DMS53 (cell line): ENCODE data around the gene DPP6.
A peak's percentile ranks its signal among the peaks of the same experiment; 100 is the strongest.

Experiments
- DNase-seq: peaks from one replicate; lab custom pipeline; 2025; lab: John Stamatoyannopoulos, UW

The DPP6 gene

GRCh38 chr7:154598396-154598795 lies 546.2 kb downstream of the DPP6 start:
- DNase-seq, result no peak

- DNase-seq, result no peak
These were observed 546.7 kb downstream of the DPP6 start for GRCh38 chr7:154598864-154599263.

DNA sequence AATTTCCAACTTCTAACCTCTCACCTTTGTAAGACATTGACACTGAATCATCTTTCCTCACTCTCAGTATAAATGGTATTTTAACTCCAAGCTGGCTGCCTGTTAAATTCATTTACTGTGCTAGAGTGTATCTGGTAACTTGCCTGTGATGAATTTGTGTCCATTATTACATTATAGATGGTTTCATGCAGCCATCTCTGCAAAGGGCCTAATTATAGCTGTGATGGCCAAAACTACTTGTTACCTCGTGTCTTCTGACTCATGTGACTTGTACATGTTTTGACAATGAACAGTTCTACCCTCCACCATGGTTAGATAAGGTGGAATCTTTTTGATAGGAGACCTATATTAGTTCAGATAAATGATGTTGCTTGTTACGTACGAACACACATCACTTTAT lies 558.7 kb downstream of the DPP6 start:
- no peak for DNase-seq

- no peak for DNase-seq
These were observed 561.6 kb downstream of the DPP6 start for GRCh38 chr7:154613811-154614210.

- no peak for DNase-seq
These were observed 568.0 kb downstream of the DPP6 start for GRCh38 chr7:154620141-154620755.

GRCh38 chr7:154623399-154623798 lies 571.2 kb downstream of the DPP6 start:
- no peak for DNase-seq

- no peak for DNase-seq
These were observed 575.6 kb downstream of the DPP6 start for GRCh38 chr7:154627646-154628290.

- DNase-seq, result no peak
These were observed 576.4 kb downstream of the DPP6 start for GRCh38 chr7:154628556-154628955.

DNA sequence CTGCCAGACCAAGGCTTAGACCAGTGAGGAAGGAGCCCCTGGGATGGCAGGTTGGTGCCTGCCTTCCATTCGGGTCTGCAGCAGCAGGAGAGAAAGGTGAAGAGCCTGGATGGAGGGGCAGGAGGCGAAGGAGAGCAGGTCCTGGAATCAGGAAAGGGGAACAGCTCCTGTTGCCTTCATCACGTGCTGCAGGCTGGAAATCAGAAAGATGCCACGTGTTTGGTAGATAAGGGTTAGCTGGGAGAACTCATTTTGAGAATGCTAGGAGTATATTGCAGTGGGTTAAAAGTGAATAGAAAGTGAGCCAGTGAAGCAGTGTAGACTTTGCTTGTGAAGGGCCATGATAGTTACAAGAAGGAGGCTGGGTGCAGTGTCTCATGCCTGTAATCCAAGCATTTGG lies 579.0 kb downstream of the DPP6 start:
- no peak for DNase-seq

- DNase-seq, result no peak
These were observed 581.4 kb downstream of the DPP6 start for GRCh38 chr7:154633641-154634040.

- DNase-seq, result no peak
These were observed 586.1 kb downstream of the DPP6 start for GRCh38 chr7:154638286-154638685.

- DNase-seq, result peak; percentile 41
These were observed 588.2 kb downstream of the DPP6 start for GRCh38 chr7:154640266-154640865.

- no peak for DNase-seq
These were observed 588.7 kb downstream of the DPP6 start for GRCh38 chr7:154640917-154641316.

- no peak for DNase-seq
These were observed 592.2 kb downstream of the DPP6 start for GRCh38 chr7:154644366-154644765.

GRCh38 chr7:154646126-154647013 lies 594.2 kb downstream of the DPP6 start:
- no peak for DNase-seq

DNA sequence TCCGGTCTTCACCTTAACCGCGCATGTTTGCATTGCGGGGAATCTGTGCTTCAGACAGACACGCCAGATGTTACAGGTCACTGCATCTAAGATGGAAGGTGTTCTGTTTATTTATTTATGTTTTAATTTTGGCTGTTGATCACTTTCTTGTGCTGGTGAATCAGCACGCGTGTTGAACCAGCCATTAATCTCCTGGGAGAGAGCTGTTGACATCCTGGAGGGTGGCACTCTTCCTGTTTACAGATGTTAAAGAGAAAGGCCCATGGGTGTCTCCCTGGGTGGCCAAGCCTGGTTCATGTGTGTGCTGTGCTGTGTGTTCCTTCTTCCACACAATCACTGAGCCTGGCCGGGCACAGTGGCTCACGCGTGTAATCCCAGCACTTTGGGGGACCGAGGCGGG lies 595.4 kb downstream of the DPP6 start:
- DNase-seq, result no peak

- no peak for DNase-seq
These were observed 596.8 kb downstream of the DPP6 start for GRCh38 chr7:154649015-154649414.

DNA sequence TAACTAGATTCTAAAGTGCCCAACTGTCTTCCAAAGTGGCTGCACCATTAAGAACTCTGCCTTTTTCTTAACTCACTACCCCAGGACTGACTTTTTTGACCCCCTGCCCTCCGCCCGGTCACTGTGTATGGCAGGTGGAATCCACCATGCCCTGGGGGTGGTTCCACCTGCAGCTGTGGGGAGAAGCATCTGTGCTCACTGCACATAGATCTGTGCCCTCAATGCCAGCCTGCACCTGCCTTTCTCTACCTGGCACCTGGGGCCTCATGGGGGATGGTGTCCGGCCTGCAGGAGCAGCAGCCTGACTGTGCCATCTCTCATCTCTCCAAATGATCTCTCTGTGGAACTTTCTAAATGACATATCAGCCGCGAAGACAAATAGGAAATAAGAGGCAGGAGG lies 597.2 kb downstream of the DPP6 start:
- no peak for DNase-seq

GRCh38 chr7:154650275-154650674 lies 598.1 kb downstream of the DPP6 start:
- no peak for DNase-seq

GRCh38 chr7:154651501-154651900 lies 599.3 kb downstream of the DPP6 start:
- no peak for DNase-seq

- no peak for DNase-seq
These were observed 600.4 kb downstream of the DPP6 start for GRCh38 chr7:154652564-154652963.

DNA sequence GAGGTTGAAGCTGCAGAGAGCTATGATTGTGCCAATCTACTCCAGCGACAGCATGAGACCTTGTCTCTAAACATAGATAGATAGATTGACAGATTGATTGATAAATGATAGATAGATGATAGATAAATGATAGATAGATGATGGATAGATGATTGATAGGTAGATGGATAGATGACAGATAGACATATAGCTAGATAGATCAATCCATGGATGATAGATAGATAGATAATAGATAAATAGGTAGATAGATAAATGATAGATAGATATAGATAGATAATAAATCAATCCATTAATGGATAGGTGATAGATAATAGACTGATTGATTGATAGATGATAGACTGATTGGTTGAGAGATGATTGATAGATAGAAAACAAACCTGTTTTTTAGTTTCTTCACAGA lies 601.1 kb downstream of the DPP6 start:
- no peak for DNase-seq

GRCh38 chr7:154656618-154657017 lies 604.4 kb downstream of the DPP6 start:
- DNase-seq, result no peak
